HepG2 (cell line): Measurements from ENCODE around the gene OBSL1. TPM values are rescaled to one million over a fixed set of nuclear protein-coding genes. Genes with fewer than 3 reads are reported as not detected.

ENCODE experiments used
- AGO2 ChIP-seq: fragments of 200-400 bp; formaldehyde crosslinking; optimal IDR thresholded peaks from 2 replicates; pipeline ENCODE3; 2017; ENCODE audit warnings: mild to moderate bottlenecking, low read depth, low read length, moderate library complexity
- BCL6 ChIP-seq: IDR thresholded peaks from 2 replicates; pipeline ENCODE4 v1.6.1; 2016; ENCODE audit warnings: missing genetic modification reagents, missing compliant biosample characterization
- DNMT1 ChIP-seq: sonication (generic); formaldehyde crosslinking; IDR thresholded peaks from 2 replicates; pipeline ENCODE4 v1.5.1; 2020; ENCODE audit warnings: mild to moderate bottlenecking, missing genetic modification reagents
- FOXA3 ChIP-seq: IDR thresholded peaks from 2 replicates; pipeline ENCODE4 v1.6.1; 2016; ENCODE audit warnings: missing genetic modification reagents, missing compliant biosample characterization
- HNRNPK ChIP-seq: fragments of 200-400 bp; formaldehyde crosslinking; IDR thresholded peaks from 2 replicates; pipeline ENCODE4 v1.6.1; 2018; ENCODE audit warnings: low read length, low read depth, moderate library complexity, mild to moderate bottlenecking; ENCODE audit not compliant: poor library complexity, severe bottlenecking
- KAT7 ChIP-seq: IDR thresholded peaks from 2 replicates; pipeline ENCODE4 v1.6.1; 2018; ENCODE audit warnings: borderline replicate concordance, missing compliant biosample characterization
- KDM1A ChIP-seq: IDR thresholded peaks from 2 replicates; pipeline ENCODE4 v1.6.1; 2016; ENCODE audit warnings: missing compliant biosample characterization
- SP5 ChIP-seq: IDR thresholded peaks from 2 replicates; pipeline ENCODE4 v1.6.1; 2016; ENCODE audit warnings: low read depth, borderline replicate concordance
- SUZ12 ChIP-seq: fragments of 150-350 bp; IDR thresholded peaks from 2 replicates; pipeline ENCODE4 v1.6.1; 2014; ENCODE audit warnings: low read depth, low read length
- XBP1 ChIP-seq: sonication (generic); formaldehyde crosslinking; IDR thresholded peaks from 2 replicates; pipeline ENCODE4 v1.5.0; 2020; ENCODE audit warnings: missing genetic modification reagents
- ZNF253 ChIP-seq: sonication (generic); formaldehyde crosslinking; IDR thresholded peaks from 2 replicates; pipeline ENCODE4 v1.8.0; 2022; ENCODE audit warnings: mild to moderate bottlenecking, missing genetic modification reagents, borderline replicate concordance
- ZNF567 ChIP-seq: sonication (generic); formaldehyde crosslinking; IDR thresholded peaks from 2 replicates; pipeline ENCODE4 v1.8.1; 2023; ENCODE audit warnings: mild to moderate bottlenecking, missing genetic modification reagents, borderline replicate concordance
- ZNF773 ChIP-seq: sonication (generic); formaldehyde crosslinking; IDR thresholded peaks from 2 replicates; pipeline ENCODE4 v1.4.0; 2020; ENCODE audit warnings: missing genetic modification reagents, borderline replicate concordance
- ZNF780A ChIP-seq: sonication (generic); formaldehyde crosslinking; IDR thresholded peaks from 2 replicates; pipeline ENCODE4 v1.8.0; 2022; ENCODE audit warnings: mild to moderate bottlenecking, missing genetic modification reagents, moderate library complexity
- polyA plus RNA-seq, 8 experiments: library from polyadenylated mRNA; depleted of rRNA in 3 of 8; stranded (reverse) in 7 of 8; unstranded in 1 of 8; fragments of >200 nt; fragmentation: Illumina TruSeq in 4 of 8; extraction: Trizol in 4 of 8; gene quantifications; 2 replicates each; pipeline versions ENCODE4 v1.2.1 to v1.2.3, GENCODE V29; 2011 to 2016; ENCODE audit warnings: low read depth in 4 of 8, missing spikeins in 1 of 8, mixed read lengths in 1 of 8; ENCODE audit not compliant: insufficient read depth in 1 of 8
- total RNA-seq, 5 experiments: library from RNA; depleted of rRNA; stranded (reverse); fragments of >200 nt; fragmentation: Illumina TruSeq; extraction: Trizol; gene quantifications; 2 replicates each; pipeline ENCODE4 v1.2.3, GENCODE V29; 2016; ENCODE audit warnings: low read depth in 1 of 5
- TF ChIP-seq, protein P1 (sequence below): sonication (generic); formaldehyde crosslinking; IDR thresholded peaks from 2 replicates; pipeline ENCODE4 v1.5.0; 2020; ENCODE audit warnings: mild to moderate bottlenecking, missing genetic modification reagents, borderline replicate concordance
- TF ChIP-seq, protein P2 (sequence below): sonication (generic); IDR thresholded peaks from 2 replicates; pipeline ENCODE4 v1.6.1; 2016; ENCODE audit warnings: low read depth, borderline replicate concordance
- TF ChIP-seq, protein P3 (sequence below): IDR thresholded peaks from 2 replicates; pipeline ENCODE4 v1.6.1; 2016; ENCODE audit warnings: low read depth
- TF ChIP-seq, protein P4 (sequence below): sonication (generic); formaldehyde crosslinking; IDR thresholded peaks from 2 replicates; pipeline ENCODE4 v1.4.0; 2020; ENCODE audit warnings: missing genetic modification reagents
- TF ChIP-seq, protein P5 (sequence below): sonication (generic); formaldehyde crosslinking; IDR thresholded peaks from 2 replicates; pipeline ENCODE4 v1.4.0; 2020; ENCODE audit warnings: mild to moderate bottlenecking, missing genetic modification reagents
- TF ChIP-seq, protein P6 (sequence below): fragments of 450-650 bp; IDR thresholded peaks from 2 replicates; pipeline ENCODE4 v1.6.1; 2017; ENCODE audit warnings: mild to moderate bottlenecking

OBSL1 gene
- total and polyA plus RNA-seq, 2 of the 13 experiments (the other 11 are each of a cell fraction or from before 2014, with no cell fraction given) = 86.7 to 218 TPM

DNA sequence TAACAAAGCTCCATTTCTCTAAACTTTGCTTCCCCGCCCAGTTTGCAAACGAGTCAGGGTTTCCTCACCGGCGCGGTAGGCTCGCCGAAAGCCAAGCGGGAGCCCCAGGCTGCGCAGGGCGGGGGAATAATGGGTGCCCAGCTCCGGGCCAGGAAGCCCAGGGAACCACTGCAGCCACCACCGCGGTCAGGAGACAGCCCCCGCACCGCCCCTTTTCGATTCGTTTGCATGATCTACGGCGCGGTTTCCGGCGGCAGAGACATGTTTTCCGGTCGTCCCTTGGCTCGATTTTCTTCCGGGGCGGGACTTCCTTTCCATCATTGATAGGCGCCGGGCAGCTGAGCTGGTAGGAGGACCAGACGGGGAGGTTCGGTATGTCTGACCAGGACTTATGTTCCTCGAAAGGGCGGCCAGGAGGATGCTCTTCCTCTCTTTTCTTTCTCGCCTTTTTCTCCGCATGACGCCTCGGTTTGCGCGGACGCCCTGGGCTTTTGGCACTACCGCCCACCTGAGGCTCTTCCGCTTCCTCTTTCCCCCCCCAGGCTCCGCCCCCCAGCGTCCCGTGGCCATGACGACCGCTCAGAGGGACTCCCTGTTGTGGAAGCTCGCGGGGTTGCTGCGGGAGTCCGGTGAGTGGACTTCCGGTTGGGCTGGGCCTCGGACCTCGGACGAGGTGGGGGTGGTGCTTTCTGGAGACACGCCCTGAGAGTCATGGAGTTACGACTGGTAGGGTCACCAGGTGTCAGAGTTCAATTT is 26.4 kb upstream of the OBSL1 start, which contains the start of gene STK11IP (continued):
- TF ChIP-seq, protein P1, sequence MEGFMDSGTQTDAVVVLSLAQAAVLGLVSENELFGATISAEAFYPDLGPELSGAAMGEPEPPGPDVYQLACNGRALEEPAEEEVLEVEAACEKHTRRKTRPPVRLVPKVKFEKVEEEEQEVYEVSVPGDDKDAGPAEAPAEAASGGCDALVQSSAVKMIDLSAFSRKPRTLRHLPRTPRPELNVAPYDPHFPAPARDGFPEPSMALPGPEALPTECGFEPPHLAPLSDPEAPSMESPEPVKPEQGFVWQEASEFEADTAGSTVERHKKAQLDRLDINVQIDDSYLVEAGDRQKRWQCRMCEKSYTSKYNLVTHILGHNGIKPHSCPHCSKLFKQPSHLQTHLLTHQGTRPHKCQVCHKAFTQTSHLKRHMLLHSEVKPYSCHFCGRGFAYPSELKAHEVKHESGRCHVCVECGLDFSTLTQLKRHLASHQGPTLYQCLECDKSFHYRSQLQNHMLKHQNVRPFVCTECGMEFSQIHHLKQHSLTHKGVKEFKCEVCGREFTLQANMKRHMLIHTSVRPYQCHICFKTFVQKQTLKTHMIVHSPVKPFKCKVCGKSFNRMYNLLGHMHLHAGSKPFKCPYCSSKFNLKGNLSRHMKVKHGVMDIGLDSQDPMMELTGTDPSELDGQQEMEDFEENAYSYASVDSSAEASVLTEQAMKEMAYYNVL (CRISPR knock-in tag) = 0 out of 2 replicates have a peak, but pooled peaks have one; percentile 50
- TF ChIP-seq, protein P2, sequence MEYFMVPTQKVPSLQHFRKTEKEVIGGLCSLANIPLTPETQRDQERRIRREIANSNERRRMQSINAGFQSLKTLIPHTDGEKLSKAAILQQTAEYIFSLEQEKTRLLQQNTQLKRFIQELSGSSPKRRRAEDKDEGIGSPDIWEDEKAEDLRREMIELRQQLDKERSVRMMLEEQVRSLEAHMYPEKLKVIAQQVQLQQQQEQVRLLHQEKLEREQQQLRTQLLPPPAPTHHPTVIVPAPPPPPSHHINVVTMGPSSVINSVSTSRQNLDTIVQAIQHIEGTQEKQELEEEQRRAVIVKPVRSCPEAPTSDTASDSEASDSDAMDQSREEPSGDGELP = peak; percentile 37
- no peak for TF ChIP-seq KDM1A (CRISPR knock-in tag)
- peak; percentile 86; the same call in 1 of the 2 replicates for TF ChIP-seq ZNF253 (CRISPR knock-in tag)
- TF ChIP-seq, protein P3, sequence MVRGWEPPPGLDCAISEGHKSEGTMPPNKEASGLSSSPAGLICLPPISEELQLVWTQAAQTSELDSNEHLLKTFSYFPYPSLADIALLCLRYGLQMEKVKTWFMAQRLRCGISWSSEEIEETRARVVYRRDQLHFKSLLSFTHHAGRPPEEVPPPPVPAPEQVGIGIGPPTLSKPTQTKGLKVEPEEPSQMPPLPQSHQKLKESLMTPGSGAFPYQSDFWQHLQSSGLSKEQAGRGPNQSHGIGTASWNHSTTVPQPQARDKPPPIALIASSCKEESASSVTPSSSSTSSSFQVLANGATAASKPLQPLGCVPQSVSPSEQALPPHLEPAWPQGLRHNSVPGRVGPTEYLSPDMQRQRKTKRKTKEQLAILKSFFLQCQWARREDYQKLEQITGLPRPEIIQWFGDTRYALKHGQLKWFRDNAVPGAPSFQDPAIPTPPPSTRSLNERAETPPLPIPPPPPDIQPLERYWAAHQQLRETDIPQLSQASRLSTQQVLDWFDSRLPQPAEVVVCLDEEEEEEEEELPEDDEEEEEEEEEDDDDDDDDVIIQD (CRISPR knock-in tag) = peak; percentile 66
- TF ChIP-seq SUZ12 = no peak
- peak; percentile 81 for TF ChIP-seq SP5 (CRISPR knock-in tag)
- no peak for TF ChIP-seq XBP1
- TF ChIP-seq ZNF780A = no peak
- 0 out of 2 replicates have a peak, but pooled peaks have one; percentile 28 for TF ChIP-seq DNMT1 (CRISPR knock-in tag)
- peak; percentile 67 for TF ChIP-seq AGO2
- TF ChIP-seq, protein P4, sequence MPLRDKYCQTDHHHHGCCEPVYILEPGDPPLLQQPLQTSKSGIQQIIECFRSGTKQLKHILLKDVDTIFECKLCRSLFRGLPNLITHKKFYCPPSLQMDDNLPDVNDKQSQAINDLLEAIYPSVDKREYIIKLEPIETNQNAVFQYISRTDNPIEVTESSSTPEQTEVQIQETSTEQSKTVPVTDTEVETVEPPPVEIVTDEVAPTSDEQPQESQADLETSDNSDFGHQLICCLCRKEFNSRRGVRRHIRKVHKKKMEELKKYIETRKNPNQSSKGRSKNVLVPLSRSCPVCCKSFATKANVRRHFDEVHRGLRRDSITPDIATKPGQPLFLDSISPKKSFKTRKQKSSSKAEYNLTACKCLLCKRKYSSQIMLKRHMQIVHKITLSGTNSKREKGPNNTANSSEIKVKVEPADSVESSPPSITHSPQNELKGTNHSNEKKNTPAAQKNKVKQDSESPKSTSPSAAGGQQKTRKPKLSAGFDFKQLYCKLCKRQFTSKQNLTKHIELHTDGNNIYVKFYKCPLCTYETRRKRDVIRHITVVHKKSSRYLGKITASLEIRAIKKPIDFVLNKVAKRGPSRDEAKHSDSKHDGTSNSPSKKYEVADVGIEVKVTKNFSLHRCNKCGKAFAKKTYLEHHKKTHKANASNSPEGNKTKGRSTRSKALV = peak; percentile 84
- peak; percentile 66 for TF ChIP-seq FOXA3 (CRISPR knock-in tag)
- peak; percentile 95; the same call in 1 of the 2 replicates for TF ChIP-seq KAT7 (CRISPR knock-in tag)
- peak; percentile 57 for TF ChIP-seq BCL6 (CRISPR knock-in tag)
- no peak for TF ChIP-seq ZNF773 (CRISPR knock-in tag)
- TF ChIP-seq HNRNPK = no peak
- TF ChIP-seq, protein P5, sequence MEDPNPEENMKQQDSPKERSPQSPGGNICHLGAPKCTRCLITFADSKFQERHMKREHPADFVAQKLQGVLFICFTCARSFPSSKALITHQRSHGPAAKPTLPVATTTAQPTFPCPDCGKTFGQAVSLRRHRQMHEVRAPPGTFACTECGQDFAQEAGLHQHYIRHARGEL (CRISPR knock-in tag) = no peak
- TF ChIP-seq, protein P6, sequence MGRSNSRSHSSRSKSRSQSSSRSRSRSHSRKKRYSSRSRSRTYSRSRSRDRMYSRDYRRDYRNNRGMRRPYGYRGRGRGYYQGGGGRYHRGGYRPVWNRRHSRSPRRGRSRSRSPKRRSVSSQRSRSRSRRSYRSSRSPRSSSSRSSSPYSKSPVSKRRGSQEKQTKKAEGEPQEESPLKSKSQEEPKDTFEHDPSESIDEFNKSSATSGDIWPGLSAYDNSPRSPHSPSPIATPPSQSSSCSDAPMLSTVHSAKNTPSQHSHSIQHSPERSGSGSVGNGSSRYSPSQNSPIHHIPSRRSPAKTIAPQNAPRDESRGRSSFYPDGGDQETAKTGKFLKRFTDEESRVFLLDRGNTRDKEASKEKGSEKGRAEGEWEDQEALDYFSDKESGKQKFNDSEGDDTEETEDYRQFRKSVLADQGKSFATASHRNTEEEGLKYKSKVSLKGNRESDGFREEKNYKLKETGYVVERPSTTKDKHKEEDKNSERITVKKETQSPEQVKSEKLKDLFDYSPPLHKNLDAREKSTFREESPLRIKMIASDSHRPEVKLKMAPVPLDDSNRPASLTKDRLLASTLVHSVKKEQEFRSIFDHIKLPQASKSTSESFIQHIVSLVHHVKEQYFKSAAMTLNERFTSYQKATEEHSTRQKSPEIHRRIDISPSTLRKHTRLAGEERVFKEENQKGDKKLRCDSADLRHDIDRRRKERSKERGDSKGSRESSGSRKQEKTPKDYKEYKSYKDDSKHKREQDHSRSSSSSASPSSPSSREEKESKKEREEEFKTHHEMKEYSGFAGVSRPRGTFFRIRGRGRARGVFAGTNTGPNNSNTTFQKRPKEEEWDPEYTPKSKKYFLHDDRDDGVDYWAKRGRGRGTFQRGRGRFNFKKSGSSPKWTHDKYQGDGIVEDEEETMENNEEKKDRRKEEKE = no peak
- TF ChIP-seq ZNF567 (CRISPR knock-in tag) = no peak
